Stimulated activated CD8-positive, alpha-beta memory T cell treated with anti-CD3 and anti-CD28 coated beads, Interleukin-15, amount 100 ng/mL, for 24 hours (primary cell): Measurements from ENCODE around the gene ATXN7L1.
"Not testable (repeated sequence)": the region's sequence is repeated elsewhere in the genome, so short reads cannot be mapped to it uniquely, and the experiment has no call there.

Source experiments
- DNase-seq: peaks from one replicate; pipeline ENCODE4 v3.0.0-alpha.2; 2020; ENCODE audit warnings: low read depth

ATXN7L1 gene

GRCh38 chr7:105744258-105744657 is 132.1 kb downstream of the ATXN7L1 start:
- DNase-seq: no peak

GRCh38 chr7:105743351-105744090 is 132.9 kb downstream of the ATXN7L1 start:
- no peak for DNase-seq

GRCh38 chr7:105742787-105743186 is 133.6 kb downstream of the ATXN7L1 start:
- DNase-seq: no peak

GRCh38 chr7:105741982-105742381 is 134.4 kb downstream of the ATXN7L1 start:
- no peak for DNase-seq

GRCh38 chr7:105738133-105738532 is 138.3 kb downstream of the ATXN7L1 start:
- DNase-seq: no peak

GRCh38 chr7:105734233-105734632 is 142.2 kb downstream of the ATXN7L1 start:
- no peak for DNase-seq

GRCh38 chr7:105731042-105731441 is 145.4 kb downstream of the ATXN7L1 start:
- no peak for DNase-seq

- DNase-seq: no peak
Observed at GRCh38 chr7:105728028-105728427, 148.4 kb downstream of the ATXN7L1 start.

- no peak for DNase-seq
Observed at GRCh38 chr7:105724688-105725087, 151.7 kb downstream of the ATXN7L1 start.

- DNase-seq: no peak
Observed at GRCh38 chr7:105723572-105723971, 152.8 kb downstream of the ATXN7L1 start.

GRCh38 chr7:105721571-105722104 is 154.8 kb downstream of the ATXN7L1 start:
- DNase-seq: no peak

- DNase-seq: no peak
Observed at GRCh38 chr7:105719919-105720318, 156.5 kb downstream of the ATXN7L1 start.

- DNase-seq: no peak
Observed at GRCh38 chr7:105719395-105719794, 157.0 kb downstream of the ATXN7L1 start.

- no peak for DNase-seq
Observed at GRCh38 chr7:105718511-105718925, 157.9 kb downstream of the ATXN7L1 start.

GRCh38 chr7:105715528-105715927 is 160.9 kb downstream of the ATXN7L1 start:
- DNase-seq: no peak

GRCh38 chr7:105713488-105714465 is 162.6 kb downstream of the ATXN7L1 start:
- no peak for DNase-seq

GRCh38 chr7:105712877-105713276 is 163.5 kb downstream of the ATXN7L1 start:
- DNase-seq: no peak

- no peak for DNase-seq
Observed at GRCh38 chr7:105711726-105712402, 164.5 kb downstream of the ATXN7L1 start.

GRCh38 chr7:105710720-105711119 is 165.7 kb downstream of the ATXN7L1 start:
- not testable (repeated sequence) for DNase-seq

GRCh38 chr7:105708763-105709080 is 167.7 kb downstream of the ATXN7L1 start:
- DNase-seq: no peak

- no peak for DNase-seq
Observed at GRCh38 chr7:105707967-105708762, 168.2 kb downstream of the ATXN7L1 start.
